Measurements from ENCODE around the gene MARK3.

MARK3 gene

GRCh38 chr14:103519043-103519836 is 134.0 kb downstream of the MARK3 start:
- TF ChIP-seq, protein P1, sequence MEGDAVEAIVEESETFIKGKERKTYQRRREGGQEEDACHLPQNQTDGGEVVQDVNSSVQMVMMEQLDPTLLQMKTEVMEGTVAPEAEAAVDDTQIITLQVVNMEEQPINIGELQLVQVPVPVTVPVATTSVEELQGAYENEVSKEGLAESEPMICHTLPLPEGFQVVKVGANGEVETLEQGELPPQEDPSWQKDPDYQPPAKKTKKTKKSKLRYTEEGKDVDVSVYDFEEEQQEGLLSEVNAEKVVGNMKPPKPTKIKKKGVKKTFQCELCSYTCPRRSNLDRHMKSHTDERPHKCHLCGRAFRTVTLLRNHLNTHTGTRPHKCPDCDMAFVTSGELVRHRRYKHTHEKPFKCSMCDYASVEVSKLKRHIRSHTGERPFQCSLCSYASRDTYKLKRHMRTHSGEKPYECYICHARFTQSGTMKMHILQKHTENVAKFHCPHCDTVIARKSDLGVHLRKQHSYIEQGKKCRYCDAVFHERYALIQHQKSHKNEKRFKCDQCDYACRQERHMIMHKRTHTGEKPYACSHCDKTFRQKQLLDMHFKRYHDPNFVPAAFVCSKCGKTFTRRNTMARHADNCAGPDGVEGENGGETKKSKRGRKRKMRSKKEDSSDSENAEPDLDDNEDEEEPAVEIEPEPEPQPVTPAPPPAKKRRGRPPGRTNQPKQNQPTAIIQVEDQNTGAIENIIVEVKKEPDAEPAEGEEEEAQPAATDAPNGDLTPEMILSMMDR (conservative IDR thresholded peaks at IDR 0.05; ENCODE audit: low read depth, low read length) = no peak
- DNase-seq (ENCODE audit: low read depth) = peak; percentile 44
- H3K4me3 ChIP-seq (ENCODE audit: low read depth, low read length) = no peak overlapping the region

- TF ChIP-seq, protein P1 (conservative IDR thresholded peaks at IDR 0.05; ENCODE audit: low read depth, low read length) = no peak
- H3K4me3 ChIP-seq (ENCODE audit: low read depth, low read length) = no peak overlapping the region
- no peak for DNase-seq (ENCODE audit: low read depth)
Observed at GRCh38 chr14:103519837-103520212, 134.6 kb downstream of the MARK3 start.

DNA sequence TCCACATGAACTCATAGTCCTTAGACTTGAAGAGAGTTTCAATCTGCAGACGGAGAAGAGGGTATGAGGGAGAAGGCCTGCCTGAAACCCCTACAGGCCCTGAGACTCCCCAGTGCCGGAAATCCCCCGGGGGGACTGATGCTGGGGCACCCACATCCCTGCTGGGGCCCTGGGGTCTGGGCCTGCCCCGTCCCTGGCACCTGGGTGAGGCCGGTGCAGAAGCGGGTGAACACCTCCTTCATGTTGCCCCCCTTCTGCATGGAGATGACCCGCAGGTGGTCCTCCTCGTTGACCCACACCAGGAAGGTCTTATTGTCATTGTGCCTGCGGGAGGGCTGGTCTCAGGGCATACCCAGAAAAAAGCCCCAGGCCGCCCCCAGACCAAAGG is 135.0 kb downstream of the MARK3 start:
- DNase-seq (ENCODE audit: low read depth) = no peak
- TF ChIP-seq, protein P1 (conservative IDR thresholded peaks at IDR 0.05; ENCODE audit: low read depth, low read length) = no peak
- H3K4me3 ChIP-seq (ENCODE audit: low read depth, low read length) = no peak overlapping the region

DNA sequence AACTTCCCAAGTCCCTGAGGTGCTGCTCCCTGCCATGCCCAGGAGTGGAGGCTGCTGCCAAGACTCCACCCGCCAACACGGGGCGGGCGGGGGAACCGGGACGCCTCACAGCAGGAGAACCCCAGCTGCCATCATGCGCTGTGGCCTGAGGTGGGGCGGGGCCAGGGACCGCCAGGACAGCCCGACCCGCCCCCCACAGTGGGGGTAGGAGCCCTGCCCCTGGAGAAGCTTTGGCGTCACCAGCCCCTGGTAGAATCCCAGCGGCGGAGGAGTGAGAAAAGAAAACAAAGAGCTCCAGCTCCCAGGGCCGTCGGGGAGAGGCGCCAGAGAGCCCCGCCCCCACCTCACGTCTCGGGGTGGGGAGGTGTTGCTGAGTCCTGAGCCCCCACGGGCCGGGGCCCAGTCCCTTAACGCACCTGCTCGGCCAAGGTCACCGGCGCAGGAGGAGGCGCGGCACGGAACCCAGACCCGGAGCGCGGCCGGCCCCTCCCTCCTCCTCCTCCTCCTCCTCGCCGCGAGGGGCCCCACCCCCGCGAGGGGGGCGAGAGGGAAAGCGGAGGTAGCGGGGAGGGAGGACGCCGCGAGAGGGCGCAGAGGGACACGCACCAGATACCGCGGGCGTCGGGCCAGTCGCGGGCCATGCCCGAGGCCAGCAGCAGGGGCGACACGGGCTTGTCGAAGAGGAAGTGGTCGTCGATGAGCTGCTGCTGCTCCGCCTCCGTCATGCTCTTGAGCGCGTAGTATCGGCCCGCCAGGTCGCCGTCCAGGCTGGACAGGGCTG is 135.6 kb downstream of the MARK3 start:
- TF ChIP-seq, protein P1 (conservative IDR thresholded peaks at IDR 0.05; ENCODE audit: low read depth, low read length) = peak; percentile 43
- peak; percentile 71 for DNase-seq (ENCODE audit: low read depth)
- H3K4me3 ChIP-seq (ENCODE audit: low read depth, low read length) = peak overlapping the region; percentile 44

DNA sequence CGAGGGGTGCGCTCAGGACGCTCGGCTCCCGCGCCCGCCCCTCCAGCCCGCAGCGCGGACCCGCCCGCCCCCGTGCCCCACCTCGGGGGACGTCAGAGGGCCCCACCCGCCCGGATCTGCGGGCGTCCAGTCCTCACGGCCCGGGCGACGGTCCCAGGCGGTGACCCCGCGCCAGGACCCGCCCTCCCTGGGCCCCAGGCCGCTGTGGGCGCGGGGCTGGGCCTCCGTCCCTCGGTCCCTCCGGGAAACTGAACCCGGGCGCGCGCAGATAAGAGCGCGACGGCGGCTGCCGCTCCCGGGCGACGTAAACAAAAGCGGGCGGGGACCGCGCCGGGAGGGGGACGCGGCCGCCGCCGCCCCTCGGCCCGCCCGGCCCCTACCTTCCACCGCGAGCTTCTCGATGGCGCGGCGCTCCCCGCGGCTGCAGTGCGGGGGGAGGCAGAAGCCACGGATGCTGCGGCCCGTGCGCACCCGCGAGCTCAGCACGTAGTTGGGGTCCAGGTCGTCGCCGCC is 136.3 kb downstream of the MARK3 start:
- TF ChIP-seq, protein P1 (conservative IDR thresholded peaks at IDR 0.05; ENCODE audit: low read depth, low read length) = no peak
- peak overlapping the region; percentile 44 for H3K4me3 ChIP-seq (ENCODE audit: low read depth, low read length)
- DNase-seq (ENCODE audit: low read depth) = no peak

GRCh38 chr14:103521951-103522563 is 136.8 kb downstream of the MARK3 start:
- peak overlapping the region; percentile 44 for H3K4me3 ChIP-seq (ENCODE audit: low read depth, low read length)
- DNase-seq (ENCODE audit: low read depth) = no peak
- TF ChIP-seq, protein P1 (conservative IDR thresholded peaks at IDR 0.05; ENCODE audit: low read depth, low read length) = no peak

Measured in choroid plexus epithelial cell (primary cell).